ENCODE results near the gene CDC37L1.

- TF ChIP-seq CTCF (IDR thresholded peaks at IDR 0.05) (no peak), POLR2A (IDR thresholded peaks at IDR 0.05) (no peak)
These were observed 21.6 kb downstream of the CDC37L1 start for GRCh38 chr9:4700932-4701331.
